Measurements from ENCODE around the gene MLLT1. TPM values are rescaled to one million over a fixed set of nuclear protein-coding genes. Genes with fewer than 3 reads are reported as not detected.

Gene MLLT1
- total and polyA plus RNA-seq, 10 of the 15 experiments (the other 5 are each of a cell fraction or from before 2014, with no cell fraction given), result 0.16 to 61.1 (median 8.5) TPM

GRCh38 chr19:6239871-6240676 lies 39.7 kb downstream of the MLLT1 start:
- intact Hi-C loops (cut with micrococcal nuclease; ENCODE audit: unreplicated experiment) (no loop called here), in situ Hi-C loops (cut with MboI) (no loop called here)
- ChIA-PET POLR2A (no interaction called here), CTCF (no interaction called here), SMC1A (ENCODE audit: uncharacterized antibody, unreplicated experiment) (no interaction called here), RAD21 (ENCODE audit: unreplicated experiment) (no interaction called here)
- no peak overlapping the region for H3K4me3 ChIP-seq
- no peak for DNase-seq (ENCODE audit: low read depth, low spot score)
- H4K20me1 ChIP-seq (ENCODE audit: control insufficient read depth, insufficient read depth), result no peaks in the 10 kb centered on the region
- no peak overlapping the region for H3K9ac ChIP-seq (ENCODE audit: control insufficient read depth, insufficient read depth, low read length)
- no peaks in the 10 kb centered on the region for H3K9me3 ChIP-seq (replicated peaks; ENCODE audit: control insufficient read depth, insufficient read depth, low read length)
- H2AFZ ChIP-seq (ENCODE audit: control insufficient read depth, low read depth, low read length), result no peak overlapping the region
- H3K79me2 ChIP-seq (ENCODE audit: control insufficient read depth, insufficient read depth, low read length), result peaks cover 36% of the 10 kb centered on the region
- TF ChIP-seq SREBF2 (IDR thresholded peaks at IDR 0.05; ENCODE audit: low read length), result no peak
- no peak for TF ChIP-seq PML (IDR thresholded peaks at IDR 0.05; ENCODE audit: low read length)
- no peak for TF ChIP-seq PAX5 (IDR thresholded peaks at IDR 0.05; ENCODE audit: borderline replicate concordance, low read depth, low read length)
- TF ChIP-seq EP300 (IDR thresholded peaks at IDR 0.05; ENCODE audit: borderline replicate concordance in 1 of 2, control insufficient read depth in 1 of 2, low read depth in 2 of 2, low read length in 2 of 2), result no peak
- TF ChIP-seq ZBTB40 (IDR thresholded peaks at IDR 0.05; ENCODE audit: borderline replicate concordance), result no peak
- TF ChIP-seq DPF2 (IDR thresholded peaks at IDR 0.05), result no peak
- TF ChIP-seq ELK1 (IDR thresholded peaks at IDR 0.05; ENCODE audit: low read depth, low read length), result no peak
- TF ChIP-seq HDAC2 (IDR thresholded peaks at IDR 0.05), result no peak
- TF ChIP-seq ZSCAN29 (IDR thresholded peaks at IDR 0.05), result no peak
- TF ChIP-seq SMAD1 (IDR thresholded peaks at IDR 0.05; ENCODE audit: low read depth, partially characterized antibody), result no peak
- TF ChIP-seq SREBF1 (IDR thresholded peaks at IDR 0.05; ENCODE audit: low read length), result no peak
- TF ChIP-seq YBX1 (IDR thresholded peaks at IDR 0.05), result no peak
- TF ChIP-seq USF2 (IDR thresholded peaks at IDR 0.05; ENCODE audit: borderline replicate concordance, low read depth, low read length), result no peak
- no peak for TF ChIP-seq CHD4 (IDR thresholded peaks at IDR 0.05)
- no peak for TF ChIP-seq ESRRA (IDR thresholded peaks at IDR 0.05; ENCODE audit: low read length)
- TF ChIP-seq NR2C2 (IDR thresholded peaks at IDR 0.05; ENCODE audit: borderline replicate concordance, control insufficient read depth, insufficient read length, low read depth), result no peak
- no peak for TF ChIP-seq BHLHE40 (IDR thresholded peaks at IDR 0.05; ENCODE audit: borderline replicate concordance in 1 of 2, low read depth in 2 of 2, low read length in 1 of 2)
- TF ChIP-seq KDM1A (IDR thresholded peaks at IDR 0.05; ENCODE audit: borderline replicate concordance), result no peak
- peaks cover 0 to 9% of the 10 kb centered on the region in 2 experiments; a peak in 2 of 4 replicates for H3K36me3 ChIP-seq (ENCODE audit: control insufficient read depth in 2 of 2, insufficient read depth in 2 of 2, low read length in 1 of 2)
- 85% methylated on average over 24 of the region's 24 CpGs for WGBS (ENCODE audit: insufficient coverage, insufficient replicate concordance, low lambda C conversion rate, missing lambda C conversion rate)
- no peak for FAIRE-seq
- no peak overlapping the region for H3K4me2 ChIP-seq (ENCODE audit: control insufficient read depth, insufficient read depth)
- H3K27me3 ChIP-seq (replicated peaks in 1 of 2; ENCODE audit: control insufficient read depth in 2 of 2, insufficient read depth in 2 of 2, low read length in 1 of 2), result no peaks in the 10 kb centered on the region
- H3K4me1 ChIP-seq (ENCODE audit: control insufficient read depth, insufficient read depth, low read length), result peaks cover 15% of the 10 kb centered on the region
- BruUV-seq (replicated peaks), result no TSS peak
- ATAC-seq, result no peak
- H3K27ac ChIP-seq (ENCODE audit: control insufficient read depth, insufficient read depth), result no peak overlapping the region
